ENCODE measurements around the gene BAZ2B. TPM values are rescaled to one million over a fixed set of nuclear protein-coding genes. Genes with fewer than 3 reads are reported as not detected.

BAZ2B gene
- total RNA-seq, 1 donor, result 63.5 TPM

DNA sequence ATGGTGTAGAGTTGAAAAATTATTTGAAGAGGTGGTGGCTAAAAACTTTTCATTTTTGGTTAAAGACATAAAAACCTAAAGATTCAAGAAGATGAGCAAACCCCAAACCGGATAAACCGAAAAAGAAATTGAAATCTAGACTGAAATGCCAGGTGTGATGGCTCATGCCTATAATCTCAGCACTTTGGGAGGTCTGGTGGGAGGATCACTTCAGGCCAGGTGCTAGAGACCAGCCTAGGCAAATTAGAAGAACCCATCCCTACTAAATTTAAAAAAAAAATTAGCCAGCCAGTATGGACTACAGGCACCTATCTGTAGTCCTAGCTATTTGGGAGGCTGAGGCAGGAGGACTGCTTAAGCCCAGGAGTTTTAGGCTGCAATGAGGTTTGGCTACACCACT is 126.9 kb downstream of the BAZ2B start:
- TF ChIP-seq, protein P1, sequence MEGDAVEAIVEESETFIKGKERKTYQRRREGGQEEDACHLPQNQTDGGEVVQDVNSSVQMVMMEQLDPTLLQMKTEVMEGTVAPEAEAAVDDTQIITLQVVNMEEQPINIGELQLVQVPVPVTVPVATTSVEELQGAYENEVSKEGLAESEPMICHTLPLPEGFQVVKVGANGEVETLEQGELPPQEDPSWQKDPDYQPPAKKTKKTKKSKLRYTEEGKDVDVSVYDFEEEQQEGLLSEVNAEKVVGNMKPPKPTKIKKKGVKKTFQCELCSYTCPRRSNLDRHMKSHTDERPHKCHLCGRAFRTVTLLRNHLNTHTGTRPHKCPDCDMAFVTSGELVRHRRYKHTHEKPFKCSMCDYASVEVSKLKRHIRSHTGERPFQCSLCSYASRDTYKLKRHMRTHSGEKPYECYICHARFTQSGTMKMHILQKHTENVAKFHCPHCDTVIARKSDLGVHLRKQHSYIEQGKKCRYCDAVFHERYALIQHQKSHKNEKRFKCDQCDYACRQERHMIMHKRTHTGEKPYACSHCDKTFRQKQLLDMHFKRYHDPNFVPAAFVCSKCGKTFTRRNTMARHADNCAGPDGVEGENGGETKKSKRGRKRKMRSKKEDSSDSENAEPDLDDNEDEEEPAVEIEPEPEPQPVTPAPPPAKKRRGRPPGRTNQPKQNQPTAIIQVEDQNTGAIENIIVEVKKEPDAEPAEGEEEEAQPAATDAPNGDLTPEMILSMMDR (IDR thresholded peaks at IDR 0.05; ENCODE audit: insufficient read depth, low read depth, low read length), result no peak
- DNase-seq (ENCODE audit: low read depth), result no peak
- no peak overlapping the region for H3K4me3 ChIP-seq (ENCODE audit: low read depth, low read length)

DNA sequence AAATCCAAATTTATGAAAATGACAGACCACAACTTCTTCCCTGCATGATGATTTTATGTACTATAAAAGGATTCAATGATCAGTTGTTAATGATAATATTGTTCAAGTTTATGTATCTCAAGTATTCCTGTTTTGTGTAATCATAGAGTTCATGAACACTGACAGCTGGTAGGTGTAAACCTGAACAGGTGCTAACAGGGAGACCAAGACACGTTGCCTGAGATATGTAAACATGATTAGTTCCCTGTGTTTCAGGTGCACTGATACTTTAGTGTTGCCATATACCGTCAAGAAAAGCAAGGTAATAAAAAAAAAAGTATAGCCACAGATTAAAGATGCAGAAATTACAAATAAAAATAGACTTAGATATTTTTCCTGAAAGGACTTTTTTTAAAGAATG is 131.8 kb downstream of the BAZ2B start:
- no peak overlapping the region for H3K4me3 ChIP-seq (ENCODE audit: low read depth, low read length)
- DNase-seq (ENCODE audit: low read depth), result no peak
- TF ChIP-seq, protein P1 (IDR thresholded peaks at IDR 0.05; ENCODE audit: insufficient read depth, low read depth, low read length), result no peak

DNA sequence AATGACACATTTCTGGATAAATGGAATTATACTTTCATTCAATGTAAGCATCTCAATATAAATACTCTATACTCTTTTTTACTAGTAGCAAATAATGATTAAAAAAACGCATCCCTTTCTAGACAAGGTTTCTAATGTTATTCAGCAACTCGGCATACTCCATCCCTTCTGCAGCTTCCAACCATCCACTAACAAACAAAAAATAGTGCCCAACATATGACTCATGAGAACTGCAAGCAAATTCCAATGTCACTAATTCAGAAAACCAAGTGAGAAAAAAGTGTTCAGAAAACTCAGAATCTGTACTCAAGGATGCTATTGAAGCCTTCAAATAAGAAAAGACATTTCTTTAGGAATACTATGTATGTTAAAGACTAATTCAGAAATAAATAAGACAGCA is 140.0 kb downstream of the BAZ2B start:
- no peak overlapping the region for H3K4me3 ChIP-seq (ENCODE audit: low read depth, low read length)
- DNase-seq (ENCODE audit: low read depth), result no peak
- TF ChIP-seq, protein P1 (IDR thresholded peaks at IDR 0.05; ENCODE audit: insufficient read depth, low read depth, low read length), result no peak

DNA sequence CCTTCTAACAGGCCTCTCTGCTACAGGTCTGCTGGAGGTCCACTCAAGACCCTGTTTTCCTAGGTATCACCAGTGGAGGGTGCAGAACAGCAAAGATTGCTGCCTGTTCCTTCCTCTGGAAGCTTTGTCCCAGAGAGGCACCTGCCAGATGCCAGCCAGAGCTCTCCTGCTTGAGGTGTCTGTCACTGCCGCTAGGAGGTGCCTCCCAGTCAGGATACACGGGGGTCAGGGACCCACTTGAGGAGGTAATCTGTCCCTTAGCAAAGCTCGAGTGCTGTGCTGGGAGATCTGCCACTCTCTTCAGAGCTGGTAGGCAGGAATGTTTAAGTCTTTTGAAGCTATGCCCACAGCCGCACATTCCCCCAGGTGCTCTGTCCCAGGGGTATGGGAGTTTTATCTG is 140.6 kb downstream of the BAZ2B start:
- no peak for DNase-seq (ENCODE audit: low read depth)
- TF ChIP-seq, protein P1 (IDR thresholded peaks at IDR 0.05; ENCODE audit: insufficient read depth, low read depth, low read length), result no peak
- no peak overlapping the region for H3K4me3 ChIP-seq (ENCODE audit: low read depth, low read length)

DNA sequence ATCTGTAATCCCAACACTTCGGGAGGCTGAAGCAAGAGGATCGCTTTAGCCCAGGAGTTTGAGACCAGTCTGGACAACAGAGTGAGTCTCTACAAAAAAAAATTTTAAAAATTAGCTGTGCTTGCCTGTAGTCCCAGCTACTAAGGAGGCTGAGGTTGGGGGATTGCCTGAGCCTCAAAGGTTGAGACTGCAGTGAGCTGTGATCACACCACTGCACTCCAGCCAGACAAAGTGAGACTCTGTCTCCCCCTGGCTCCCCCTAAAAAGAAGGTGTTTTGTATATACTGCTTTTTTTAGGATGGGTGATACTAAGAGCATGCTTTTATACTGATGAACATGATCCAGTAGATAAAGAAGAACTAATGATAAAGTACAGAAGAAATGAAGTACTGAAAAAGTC is 145.0 kb downstream of the BAZ2B start:
- H3K4me3 ChIP-seq (ENCODE audit: low read depth, low read length), result no peak overlapping the region
- no peak for DNase-seq (ENCODE audit: low read depth)
- TF ChIP-seq, protein P1 (IDR thresholded peaks at IDR 0.05; ENCODE audit: insufficient read depth, low read depth, low read length), result no peak

DNA sequence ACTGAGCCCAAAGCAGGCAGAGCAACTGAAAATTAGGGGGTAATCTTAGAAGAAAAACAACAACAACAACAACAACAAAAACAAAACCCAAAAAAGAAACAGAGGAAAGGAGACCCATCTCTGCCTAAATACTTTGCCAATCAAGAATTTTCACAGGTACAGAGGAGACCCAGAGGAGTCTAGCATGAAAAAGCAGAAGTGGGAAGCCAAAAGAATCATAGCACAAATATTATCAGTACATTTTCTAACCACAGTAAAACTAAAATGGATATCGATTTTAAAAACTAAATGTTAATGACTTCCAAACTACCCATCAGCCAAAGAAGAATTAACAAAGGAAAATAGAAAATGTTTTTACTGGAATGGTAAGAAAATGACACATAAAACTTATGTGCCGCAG is 148.1 kb downstream of the BAZ2B start:
- no peak for DNase-seq (ENCODE audit: low read depth)
- TF ChIP-seq, protein P1 (IDR thresholded peaks at IDR 0.05; ENCODE audit: insufficient read depth, low read depth, low read length), result no peak
- no peak overlapping the region for H3K4me3 ChIP-seq (ENCODE audit: low read depth, low read length)

DNA sequence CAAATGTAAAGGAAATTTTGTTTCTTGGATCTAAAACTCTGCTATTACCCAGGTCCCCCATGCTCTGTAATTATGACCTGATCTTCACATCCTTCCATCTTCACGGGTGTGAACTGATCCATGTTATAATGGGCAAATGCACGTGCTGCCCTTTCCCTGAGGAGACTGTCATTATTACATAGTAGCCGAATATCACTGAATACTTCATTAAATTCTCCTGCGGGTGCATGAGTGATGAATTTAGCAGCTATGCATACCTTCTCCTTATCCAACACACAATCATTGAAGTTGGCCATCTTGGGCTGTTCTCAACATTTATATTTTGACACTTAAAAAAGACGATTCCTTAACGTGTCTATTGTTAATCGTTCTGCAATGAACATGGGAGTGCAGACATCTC is 153.4 kb downstream of the BAZ2B start:
- DNase-seq (ENCODE audit: low read depth), result no peak
- H3K4me3 ChIP-seq (ENCODE audit: low read depth, low read length), result no peak overlapping the region
- TF ChIP-seq, protein P1 (IDR thresholded peaks at IDR 0.05; ENCODE audit: insufficient read depth, low read depth, low read length), result no peak
